ENCODE measurements around the gene CAMTA1.
"Not testable (repeated sequence)": the region's sequence is repeated elsewhere in the genome, so short reads cannot be mapped to it uniquely, and the experiment has no call there.

CAMTA1 gene

GRCh38 chr1:7298749-7299151, 513.5 kb downstream of the CAMTA1 start:
- no peak for DNase-seq

- no peak for DNase-seq
These were observed 514.1 kb downstream of the CAMTA1 start for GRCh38 chr1:7299329-7299799.

- no peak for DNase-seq
These were observed 514.7 kb downstream of the CAMTA1 start for GRCh38 chr1:7299994-7300393.

- DNase-seq = peak; percentile 38 to 44
These were observed 515.8 kb downstream of the CAMTA1 start for GRCh38 chr1:7300893-7301663.

DNA sequence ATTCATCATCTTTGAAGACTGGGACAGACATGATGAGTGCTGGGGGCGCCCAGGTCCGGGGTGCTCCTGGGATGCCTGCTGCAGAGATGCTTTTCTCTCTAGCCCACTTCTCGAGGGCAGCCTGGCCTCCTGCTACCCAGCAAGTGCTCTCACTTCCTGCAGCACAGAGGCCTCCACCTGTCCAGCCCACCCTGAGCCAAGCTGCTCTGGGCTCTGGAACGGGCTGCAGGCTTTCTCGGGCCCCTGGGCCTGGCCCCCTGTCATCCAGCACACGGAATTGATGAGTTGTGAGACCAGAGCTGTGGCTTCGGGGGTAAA, 516.4 kb downstream of the CAMTA1 start:
- DNase-seq = no peak

GRCh38 chr1:7302126-7302525, 516.9 kb downstream of the CAMTA1 start:
- no peak for DNase-seq

- DNase-seq = peak; percentile 17 to 64
These were observed 517.6 kb downstream of the CAMTA1 start for GRCh38 chr1:7302873-7303272.

GRCh38 chr1:7303554-7304317, 518.5 kb downstream of the CAMTA1 start:
- no peak for DNase-seq

DNA sequence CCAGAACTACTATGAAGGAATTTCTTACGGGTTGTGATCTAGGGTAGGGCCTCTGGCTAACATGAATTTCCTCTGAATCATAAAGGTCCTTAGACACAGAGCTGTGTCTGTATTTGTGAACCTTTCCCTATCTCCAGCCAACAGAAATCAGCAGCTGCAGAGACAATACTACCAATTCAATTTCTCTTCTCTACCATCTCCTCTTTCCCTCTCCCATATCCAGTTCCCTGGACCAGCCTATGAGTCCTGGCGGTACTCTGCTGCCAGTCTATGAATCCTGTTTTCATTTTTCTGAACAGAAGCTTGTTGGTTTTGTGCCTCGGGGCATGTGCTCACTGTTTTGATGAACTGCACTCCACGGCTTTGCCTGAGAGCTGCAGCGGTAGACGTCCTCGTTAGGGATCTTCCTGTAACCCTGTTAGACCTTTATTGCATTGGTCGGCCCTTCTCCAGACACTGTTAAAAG, 527.9 kb downstream of the CAMTA1 start:
- peak; percentile 38 to 62 for DNase-seq

- DNase-seq = no peak
These were observed 528.6 kb downstream of the CAMTA1 start for GRCh38 chr1:7313826-7314225.

- no peak for DNase-seq
These were observed 530.1 kb downstream of the CAMTA1 start for GRCh38 chr1:7315316-7315715.

GRCh38 chr1:7315946-7316345, 530.7 kb downstream of the CAMTA1 start:
- DNase-seq = no peak

DNA sequence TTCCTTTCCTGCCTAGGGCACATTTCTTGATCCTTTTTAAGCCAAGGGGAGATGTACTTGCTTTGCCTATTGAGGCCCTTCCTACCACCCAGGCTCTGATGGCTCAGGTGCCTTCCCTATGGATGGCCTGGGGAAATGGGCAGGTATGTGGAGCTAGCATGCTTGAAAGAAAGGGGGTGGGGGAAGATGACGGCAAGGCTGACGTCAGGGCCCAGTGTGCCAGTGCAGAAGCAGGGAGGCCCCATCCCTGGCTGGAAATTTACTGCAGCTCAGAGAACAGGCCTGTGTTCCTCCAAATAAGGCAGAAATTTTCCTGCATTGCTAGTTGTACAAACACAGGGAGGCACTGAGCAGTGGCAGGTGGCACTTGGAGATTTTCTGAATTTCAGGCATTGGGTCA, 532.6 kb downstream of the CAMTA1 start:
- DNase-seq = no peak

DNA sequence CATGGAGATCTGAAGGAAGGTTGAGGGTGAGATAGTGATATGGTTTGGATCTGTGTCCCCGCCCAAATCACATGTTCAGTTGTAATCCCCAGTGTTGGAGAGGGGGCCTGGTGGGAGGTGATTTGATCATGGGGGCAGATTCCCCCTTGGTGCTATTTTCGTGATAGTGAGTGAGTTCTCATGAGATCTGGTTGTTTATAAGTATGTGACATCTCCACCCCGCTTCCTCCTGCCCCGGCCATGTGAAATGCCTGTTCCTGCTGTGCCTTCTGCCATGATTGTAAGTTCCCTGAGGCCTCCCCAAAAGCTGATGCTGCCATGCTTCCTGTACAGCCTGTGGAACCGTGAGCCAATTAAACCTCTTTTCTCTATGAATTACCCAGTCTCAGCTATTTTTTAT, 533.9 kb downstream of the CAMTA1 start:
- no peak for DNase-seq

GRCh38 chr1:7320661-7321060, 535.4 kb downstream of the CAMTA1 start:
- DNase-seq = no peak

DNA sequence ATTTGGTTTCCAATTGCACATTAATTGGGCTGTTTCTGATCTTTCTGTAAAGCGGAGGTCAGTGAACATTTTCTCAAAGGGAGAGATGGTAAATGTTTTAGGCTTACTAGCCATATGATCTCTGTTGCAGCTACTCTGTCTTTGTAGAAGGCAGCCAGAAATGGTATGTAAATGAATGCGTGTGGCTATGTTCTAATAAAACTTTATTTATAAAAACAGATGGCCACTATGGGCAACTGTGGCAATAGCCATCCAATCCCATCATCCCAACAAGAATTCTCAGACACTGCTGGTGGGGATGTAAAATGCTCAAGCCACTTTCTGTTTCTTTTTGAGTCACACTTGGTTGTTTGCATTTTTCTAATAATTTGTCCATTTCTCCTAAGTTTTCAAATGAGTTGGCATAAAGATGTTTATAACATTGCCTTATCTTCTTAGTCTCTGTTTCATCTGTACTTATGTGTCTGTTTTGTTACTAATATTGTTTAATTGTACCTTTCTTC, 537.1 kb downstream of the CAMTA1 start:
- no peak for DNase-seq

GRCh38 chr1:7322912-7323311, 537.7 kb downstream of the CAMTA1 start:
- no peak for DNase-seq

DNA sequence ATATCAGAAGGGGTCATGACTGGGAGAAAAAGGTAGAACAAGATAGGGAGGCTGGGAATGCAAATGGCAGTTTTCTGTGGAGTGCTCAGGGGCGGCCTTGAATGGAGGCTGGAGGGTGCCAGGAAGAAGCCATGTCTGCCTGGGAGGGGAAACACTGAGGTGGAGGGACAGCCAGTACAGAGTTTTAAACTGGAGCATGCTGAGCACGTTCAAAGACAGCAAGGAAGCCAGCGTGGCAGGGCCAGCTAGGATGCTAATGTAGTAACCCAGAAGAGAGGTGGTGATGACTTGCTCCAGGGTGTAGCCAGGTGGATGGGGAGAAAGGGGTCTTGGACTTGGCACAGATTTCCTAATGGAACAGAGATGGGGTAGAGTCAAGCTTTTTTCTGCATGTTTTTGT, 540.0 kb downstream of the CAMTA1 start:
- no peak for DNase-seq

GRCh38 chr1:7326366-7326765, 541.1 kb downstream of the CAMTA1 start:
- DNase-seq = no peak

- no peak for DNase-seq
These were observed 542.6 kb downstream of the CAMTA1 start for GRCh38 chr1:7327849-7328248.

DNA sequence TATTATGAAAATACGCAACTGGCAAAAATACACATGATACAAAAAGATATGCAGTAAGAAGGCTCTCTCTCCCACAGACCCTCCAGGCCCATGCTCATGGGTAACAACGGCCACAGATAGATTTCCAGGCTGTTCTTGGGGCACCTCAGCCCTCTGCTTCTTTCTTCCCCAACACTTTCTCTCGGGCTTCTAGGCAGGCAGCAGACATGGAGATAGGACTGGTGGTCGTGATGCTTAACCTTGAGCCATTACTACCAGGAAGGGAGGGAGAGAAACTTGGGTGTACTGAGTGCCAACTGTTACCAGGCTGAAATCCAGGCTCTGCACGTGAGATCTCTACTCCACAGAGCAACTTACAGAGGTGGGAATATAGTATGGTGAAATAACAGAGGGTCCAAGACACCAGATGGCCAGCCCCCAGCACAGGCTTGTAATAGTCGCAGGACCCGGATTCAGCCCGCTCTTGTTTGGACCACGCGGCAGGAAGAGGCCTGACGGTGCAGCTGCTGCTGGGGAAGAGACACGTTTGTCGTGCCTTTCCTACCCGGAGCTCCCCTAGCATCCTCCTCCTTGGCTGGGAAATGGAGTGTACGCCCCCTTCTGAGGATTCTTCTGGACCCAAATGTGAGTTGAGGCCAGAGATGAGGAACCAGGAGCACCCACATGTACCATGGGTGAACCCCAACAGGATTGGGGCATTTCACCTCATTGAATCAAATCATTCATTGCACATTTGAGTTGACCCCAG, 544.8 kb downstream of the CAMTA1 start:
- no peak for DNase-seq

DNA sequence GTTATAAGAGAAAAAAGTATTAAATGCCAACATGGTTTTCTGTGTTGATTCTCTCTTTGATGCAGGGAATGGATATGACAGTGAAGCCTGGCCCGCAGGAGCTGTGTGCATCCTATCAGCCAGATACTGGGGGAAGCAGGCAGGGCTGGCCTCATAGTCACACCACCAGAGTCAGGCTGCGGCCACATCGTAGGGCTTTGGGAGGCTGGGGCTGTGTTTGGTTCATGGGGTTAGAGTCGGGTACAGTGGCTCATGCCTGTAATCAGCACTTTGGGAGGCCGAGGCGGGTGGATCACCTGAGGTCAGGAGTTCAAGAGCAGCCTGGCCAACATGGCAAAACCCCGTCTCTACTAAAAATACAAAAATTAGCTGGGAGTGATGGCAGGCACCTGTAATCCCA, 545.5 kb downstream of the CAMTA1 start:
- DNase-seq = not testable (repeated sequence)

GRCh38 chr1:7331926-7332535, 546.8 kb downstream of the CAMTA1 start:
- no peak for DNase-seq
